ENCODE results near the gene ZBTB17. TPM values are rescaled to one million over a fixed set of nuclear protein-coding genes. Genes with fewer than 3 reads are reported as not detected.
"Not testable (repeated sequence)": the region's sequence is repeated elsewhere in the genome, so short reads cannot be mapped to it uniquely, and the experiment has no call there.

Gene ZBTB17
- polyA plus RNA-seq, 1 donor from 2014 or later = 30.5 TPM

DNA sequence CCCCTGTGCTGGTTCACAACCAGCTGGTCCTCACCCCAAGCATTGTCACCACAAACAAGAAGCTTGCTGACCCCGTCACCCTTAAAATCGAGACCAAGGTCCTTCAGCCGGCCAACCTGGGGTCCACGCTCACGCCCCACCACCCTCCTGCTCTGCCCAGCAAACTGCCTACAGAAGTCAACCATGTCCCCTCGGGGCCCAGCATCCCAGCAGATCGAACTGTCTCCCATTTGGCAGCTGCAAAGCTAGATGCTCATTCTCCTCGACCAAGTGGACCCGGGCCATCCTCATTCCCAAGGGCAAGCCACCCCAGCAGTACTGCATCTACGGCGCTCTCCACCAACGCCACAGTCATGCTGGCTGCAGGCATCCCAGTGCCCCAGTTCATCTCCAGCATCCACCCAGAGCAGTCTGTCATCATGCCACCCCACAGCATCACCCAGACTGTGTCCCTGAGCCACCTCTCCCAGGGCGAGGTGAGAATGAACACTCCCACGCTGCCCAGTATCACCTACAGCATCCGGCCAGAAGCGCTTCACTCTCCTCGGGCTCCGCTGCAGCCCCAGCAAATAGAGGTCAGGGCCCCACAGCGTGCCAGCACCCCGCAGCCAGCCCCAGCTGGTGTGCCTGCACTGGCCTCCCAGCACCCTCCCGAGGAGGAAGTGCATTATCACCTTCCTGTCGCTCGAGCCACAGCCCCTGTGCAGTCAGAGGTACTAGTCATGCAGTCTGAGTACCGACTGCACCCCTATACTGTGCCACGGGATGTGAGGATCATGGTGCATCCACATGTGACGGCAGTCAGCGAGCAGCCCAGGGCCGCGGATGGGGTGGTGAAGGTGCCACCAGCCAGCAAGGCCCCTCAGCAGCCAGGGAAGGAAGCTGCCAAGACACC is 40.6 kb downstream of the ZBTB17 start:
- Mint-ChIP-seq H3K9me3 (no peaks in the 10 kb centered on the region), H3K36me3 (peaks cover 5% of the 10 kb centered on the region), H3K4me1 (peaks cover 0 to 4% (median 2%) of the 10 kb centered on the region in 3 donors), H3K4me3 (no peak overlapping the region), H3K27me3 (no peaks in the 10 kb centered on the region), H3K27ac (peak overlapping the region in 1 of 3 donors; percentile 21)

DNA sequence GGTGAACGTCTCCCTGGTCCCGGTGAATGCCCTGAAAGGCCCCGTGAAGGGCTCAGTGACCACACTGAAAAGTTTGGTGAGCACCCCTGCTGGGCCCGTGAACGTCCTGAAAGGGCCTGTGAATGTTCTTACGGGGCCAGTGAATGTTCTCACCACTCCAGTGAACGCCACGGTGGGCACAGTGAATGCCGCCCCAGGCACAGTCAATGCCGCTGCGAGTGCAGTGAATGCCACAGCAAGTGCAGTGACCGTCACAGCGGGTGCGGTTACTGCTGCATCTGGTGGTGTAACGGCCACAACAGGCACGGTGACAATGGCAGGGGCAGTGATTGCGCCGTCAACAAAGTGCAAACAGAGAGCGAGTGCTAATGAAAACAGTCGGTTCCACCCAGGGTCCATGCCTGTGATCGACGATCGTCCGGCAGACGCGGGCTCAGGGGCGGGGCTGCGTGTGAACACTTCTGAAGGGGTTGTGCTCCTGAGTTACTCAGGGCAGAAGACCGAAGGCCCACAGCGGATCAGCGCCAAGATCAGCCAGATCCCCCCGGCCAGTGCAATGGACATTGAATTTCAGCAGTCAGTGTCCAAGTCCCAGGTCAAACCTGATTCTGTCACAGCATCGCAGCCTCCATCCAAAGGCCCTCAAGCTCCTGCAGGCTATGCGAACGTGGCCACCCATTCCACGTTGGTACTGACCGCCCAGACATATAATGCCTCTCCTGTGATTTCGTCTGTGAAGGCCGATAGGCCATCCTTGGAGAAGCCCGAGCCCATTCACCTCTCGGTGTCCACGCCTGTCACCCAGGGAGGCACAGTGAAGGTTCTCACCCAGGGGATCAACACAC is 41.5 kb downstream of the ZBTB17 start:
- Mint-ChIP-seq H3K27me3 (no peaks in the 10 kb centered on the region), H3K36me3 (peaks cover 5% of the 10 kb centered on the region), H3K4me1 (peaks cover 0 to 2% (median 0%) of the 10 kb centered on the region in 3 donors), H3K27ac (no peak overlapping the region), H3K9me3 (no peaks in the 10 kb centered on the region), H3K4me3 (no peak overlapping the region)

DNA sequence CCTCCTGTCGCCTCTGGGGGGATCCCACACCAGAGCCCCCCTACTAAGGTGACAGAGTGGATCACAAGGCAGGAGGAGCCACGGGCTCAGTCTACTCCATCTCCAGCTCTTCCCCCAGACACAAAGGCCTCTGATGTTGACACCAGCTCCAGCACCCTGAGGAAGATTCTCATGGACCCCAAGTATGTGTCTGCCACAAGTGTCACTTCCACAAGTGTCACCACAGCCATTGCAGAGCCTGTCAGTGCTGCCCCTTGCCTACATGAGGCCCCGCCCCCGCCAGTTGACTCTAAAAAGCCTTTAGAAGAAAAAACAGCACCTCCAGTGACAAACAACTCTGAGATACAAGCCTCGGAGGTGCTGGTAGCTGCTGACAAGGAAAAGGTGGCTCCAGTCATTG is 42.2 kb downstream of the ZBTB17 start:
- H3K36me3 Mint-ChIP-seq = peaks cover 5% of the 10 kb centered on the region
- H3K27me3 Mint-ChIP-seq = no peaks in the 10 kb centered on the region
- H3K4me3 Mint-ChIP-seq = peak overlapping the region in 1 of 4 donors; percentile 54
- peak overlapping the region in 1 of 3 donors; percentile 47 for H3K27ac Mint-ChIP-seq
- H3K9me3 Mint-ChIP-seq = no peaks in the 10 kb centered on the region
- H3K4me1 Mint-ChIP-seq = peaks cover 0 to 2% (median 0%) of the 10 kb centered on the region in 3 donors

DNA sequence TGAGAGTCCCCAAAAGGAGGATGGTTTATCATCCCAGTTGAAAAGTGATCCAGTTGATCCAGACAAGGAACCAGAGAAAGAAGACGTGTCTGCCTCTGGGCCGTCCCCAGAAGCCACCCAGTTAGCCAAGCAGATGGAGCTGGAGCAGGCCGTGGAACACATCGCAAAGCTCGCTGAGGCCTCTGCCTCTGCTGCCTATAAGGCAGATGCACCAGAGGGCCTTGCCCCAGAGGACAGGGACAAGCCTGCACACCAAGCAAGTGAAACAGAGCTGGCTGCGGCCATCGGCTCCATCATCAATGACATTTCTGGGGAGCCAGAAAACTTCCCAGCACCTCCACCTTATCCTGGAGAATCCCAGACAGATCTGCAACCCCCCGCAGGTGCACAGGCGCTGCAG is 43.3 kb downstream of the ZBTB17 start:
- H3K36me3 Mint-ChIP-seq = peaks cover 4% of the 10 kb centered on the region
- H3K4me3 Mint-ChIP-seq = peak overlapping the region in 1 of 4 donors; percentile 18
- H3K9me3 Mint-ChIP-seq = no peaks in the 10 kb centered on the region
- no peak overlapping the region for H3K27ac Mint-ChIP-seq
- peaks cover 0 to 2% (median 0%) of the 10 kb centered on the region in 3 donors for H3K4me1 Mint-ChIP-seq
- H3K27me3 Mint-ChIP-seq = no peaks in the 10 kb centered on the region

DNA sequence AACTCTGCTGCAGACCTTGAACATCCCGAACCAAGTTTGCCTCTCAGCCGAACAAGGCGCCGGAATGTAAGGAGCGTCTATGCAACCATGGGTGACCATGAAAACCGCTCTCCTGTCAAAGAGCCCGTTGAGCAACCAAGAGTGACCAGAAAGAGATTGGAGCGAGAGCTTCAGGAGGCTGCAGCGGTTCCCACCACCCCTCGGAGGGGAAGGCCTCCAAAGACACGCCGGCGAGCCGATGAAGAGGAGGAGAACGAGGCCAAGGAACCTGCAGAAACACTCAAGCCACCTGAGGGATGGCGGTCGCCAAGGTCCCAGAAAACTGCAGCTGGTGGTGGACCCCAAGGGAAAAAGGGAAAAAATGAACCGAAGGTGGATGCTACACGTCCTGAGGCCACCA is 44.0 kb downstream of the ZBTB17 start:
- Mint-ChIP-seq H3K36me3 (peaks cover 2% of the 10 kb centered on the region), H3K27me3 (no peaks in the 10 kb centered on the region), H3K9me3 (no peaks in the 10 kb centered on the region), H3K4me3 (no peak overlapping the region), H3K27ac (peak overlapping the region in 1 of 3 donors; percentile 23), H3K4me1 (peaks cover 0 to 2% (median 0%) of the 10 kb centered on the region in 3 donors)

DNA sequence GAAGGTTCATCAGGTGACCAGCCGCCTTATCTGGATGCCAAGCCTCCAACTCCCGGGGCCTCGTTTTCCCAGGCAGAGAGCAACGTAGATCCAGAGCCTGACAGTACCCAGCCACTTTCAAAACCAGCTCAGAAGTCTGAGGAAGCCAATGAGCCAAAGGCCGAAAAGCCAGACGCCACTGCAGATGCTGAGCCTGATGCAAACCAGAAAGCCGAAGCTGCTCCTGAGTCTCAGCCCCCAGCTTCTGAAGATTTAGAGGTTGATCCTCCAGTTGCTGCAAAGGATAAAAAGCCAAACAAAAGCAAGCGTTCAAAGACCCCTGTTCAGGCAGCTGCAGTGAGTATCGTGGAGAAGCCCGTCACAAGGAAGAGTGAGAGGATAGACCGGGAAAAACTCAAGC is 44.5 kb downstream of the ZBTB17 start:
- Mint-ChIP-seq H3K27ac (peak overlapping the region in 1 of 3 donors; percentile 23), H3K27me3 (no peaks in the 10 kb centered on the region), H3K4me1 (peaks cover 0 to 2% (median 0%) of the 10 kb centered on the region in 3 donors), H3K4me3 (no peak overlapping the region), H3K9me3 (no peaks in the 10 kb centered on the region), H3K36me3 (peaks cover 2% of the 10 kb centered on the region)

DNA sequence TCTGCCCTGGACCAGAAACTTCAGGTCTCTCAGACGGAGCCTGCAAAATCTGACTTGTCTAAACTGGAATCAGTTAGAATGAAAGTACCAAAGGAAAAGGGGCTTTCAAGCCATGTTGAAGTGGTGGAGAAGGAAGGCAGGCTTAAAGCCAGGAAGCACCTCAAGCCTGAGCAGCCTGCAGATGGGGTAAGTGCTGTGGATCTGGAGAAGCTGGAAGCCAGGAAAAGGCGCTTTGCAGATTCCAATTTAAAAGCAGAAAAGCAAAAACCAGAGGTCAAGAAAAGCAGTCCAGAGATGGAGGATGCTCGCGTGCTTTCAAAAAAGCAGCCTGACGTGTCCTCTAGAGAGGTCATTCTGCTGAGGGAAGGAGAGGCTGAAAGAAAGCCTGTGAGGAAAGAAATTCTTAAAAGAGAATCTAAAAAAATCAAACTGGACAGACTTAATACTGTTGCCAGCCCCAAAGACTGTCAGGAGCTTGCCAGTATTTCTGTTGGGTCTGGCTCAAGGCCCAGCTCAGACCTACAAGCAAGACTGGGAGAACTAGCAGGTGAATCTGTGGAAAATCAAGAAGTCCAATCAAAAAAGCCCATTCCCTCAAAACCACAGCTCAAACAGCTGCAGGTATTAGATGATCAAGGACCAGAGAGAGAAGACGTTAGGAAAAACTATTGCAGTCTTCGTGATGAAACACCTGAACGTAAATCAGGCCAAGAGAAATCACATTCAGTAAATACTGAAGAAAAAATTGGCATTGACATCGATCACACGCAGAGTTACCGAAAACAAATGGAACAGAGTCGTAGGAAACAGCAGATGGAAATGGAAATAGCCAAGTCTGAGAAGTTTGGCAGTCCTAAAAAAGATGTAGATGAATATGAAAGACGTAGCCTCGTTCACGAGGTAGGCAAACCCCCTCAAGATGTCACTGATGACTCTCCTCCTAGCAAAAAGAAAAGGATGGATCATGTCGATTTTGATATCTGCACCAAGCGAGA is 46.6 kb downstream of the ZBTB17 start:
- Mint-ChIP-seq H3K36me3 (peaks cover 4% of the 10 kb centered on the region), H3K27ac (peak overlapping the region in 1 of 3 donors; percentile 68), H3K27me3 (no peaks in the 10 kb centered on the region)

DNA sequence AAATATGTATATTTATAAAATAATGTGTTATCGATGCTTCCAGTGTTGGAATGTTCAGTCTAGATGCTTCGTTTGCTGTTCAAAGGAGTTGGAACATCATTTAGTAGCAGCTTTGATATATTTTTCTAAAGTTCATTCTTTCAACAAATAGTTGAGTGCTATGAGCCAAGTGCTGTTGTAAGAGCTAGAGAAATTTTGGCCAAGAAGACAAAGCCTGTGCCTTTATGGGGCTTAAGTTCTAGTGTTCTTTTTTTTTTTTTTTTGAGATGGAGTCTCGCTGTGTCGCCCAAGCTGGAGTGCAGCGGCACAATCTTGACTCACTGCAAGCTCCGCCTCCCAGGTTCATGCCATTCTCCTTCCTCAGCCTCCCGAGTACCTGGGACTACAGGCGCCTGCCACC is 49.5 kb downstream of the ZBTB17 start:
- H3K9me3 Mint-ChIP-seq, H3K27me3 Mint-ChIP-seq, H3K36me3 Mint-ChIP-seq, H3K4me3 Mint-ChIP-seq, H3K4me1 Mint-ChIP-seq: not testable (repeated sequence)
- H3K27ac Mint-ChIP-seq = peak overlapping the region in 1 of 3 donors; percentile 19

More for the DNA sequence above, 46.6 kb downstream of the ZBTB17 start:
- peaks cover 0 to 1% (median 0%) of the 10 kb centered on the region in 3 donors for H3K4me1 Mint-ChIP-seq
- H3K4me3 Mint-ChIP-seq = no peak overlapping the region
- no peaks in the 10 kb centered on the region for H3K9me3 Mint-ChIP-seq

DNA sequence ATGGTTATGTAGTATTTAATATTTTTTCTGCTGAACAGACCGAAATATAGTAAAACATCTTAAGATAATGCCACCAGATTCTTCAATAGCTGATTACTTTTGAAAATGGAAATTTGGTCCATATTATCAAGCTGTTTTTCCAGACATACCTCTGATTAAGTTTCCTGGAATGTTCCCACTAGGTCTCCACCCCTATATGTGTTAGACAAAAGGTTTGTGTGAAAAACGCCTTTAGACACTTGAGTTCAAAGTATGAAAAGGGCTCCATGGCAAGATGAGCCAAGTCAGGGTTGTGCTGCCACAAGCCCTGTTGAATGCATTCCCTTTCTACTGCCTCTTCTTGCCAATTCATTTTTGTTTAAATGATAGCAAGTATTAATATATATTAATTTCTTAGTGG is 52.7 kb downstream of the ZBTB17 start:
- Mint-ChIP-seq H3K4me3 (no peak overlapping the region), H3K9me3 (no peaks in the 10 kb centered on the region), H3K4me1 (peaks cover 4 to 11% (median 5%) of the 10 kb centered on the region in 3 donors), H3K27ac (no peak overlapping the region), H3K36me3 (peaks cover 2% of the 10 kb centered on the region), H3K27me3 (no peaks in the 10 kb centered on the region)

DNA sequence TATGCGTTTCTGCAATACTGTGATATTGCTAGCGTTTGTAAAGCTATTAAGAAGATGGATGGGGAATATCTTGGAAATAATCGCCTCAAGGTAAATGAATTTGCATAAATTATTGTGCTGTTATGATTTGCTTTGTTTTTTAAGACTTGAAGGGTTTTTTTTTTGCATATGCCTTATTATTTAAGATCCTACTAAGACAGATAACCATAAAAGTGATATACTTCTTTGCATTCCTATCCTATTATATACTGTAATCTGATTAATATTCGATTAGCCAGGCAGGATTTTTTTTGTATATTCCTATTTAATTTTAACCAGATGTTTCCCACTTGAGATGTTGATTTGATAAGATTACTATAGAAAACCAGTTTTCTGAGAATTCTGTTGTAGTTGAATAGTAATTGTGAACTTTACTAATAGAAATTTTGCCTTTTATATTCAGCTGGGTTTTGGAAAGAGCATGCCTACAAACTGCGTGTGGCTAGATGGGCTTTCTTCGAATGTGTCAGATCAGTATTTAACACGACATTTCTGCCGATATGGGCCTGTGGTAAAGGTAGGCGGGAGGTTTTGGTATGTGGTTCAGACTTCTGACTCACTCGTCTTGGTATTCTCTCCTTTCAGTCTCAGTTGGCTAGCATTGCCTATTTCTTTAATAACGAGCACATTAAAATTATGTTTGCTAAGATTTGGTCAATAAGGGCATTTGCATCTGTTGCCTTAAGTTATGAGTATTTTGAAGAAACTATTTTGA is 56.8 kb downstream of the ZBTB17 start:
- H3K27me3 Mint-ChIP-seq = no peaks in the 10 kb centered on the region
- peaks cover 16 to 25% (median 20%) of the 10 kb centered on the region in 3 donors for H3K4me1 Mint-ChIP-seq
- peak overlapping the region in 1 of 3 donors; percentile 64 for H3K27ac Mint-ChIP-seq
- peak overlapping the region in 1 of 4 donors; percentile 11 for H3K4me3 Mint-ChIP-seq
- no peaks in the 10 kb centered on the region for H3K9me3 Mint-ChIP-seq
- peaks cover 8% of the 10 kb centered on the region for H3K36me3 Mint-ChIP-seq

DNA sequence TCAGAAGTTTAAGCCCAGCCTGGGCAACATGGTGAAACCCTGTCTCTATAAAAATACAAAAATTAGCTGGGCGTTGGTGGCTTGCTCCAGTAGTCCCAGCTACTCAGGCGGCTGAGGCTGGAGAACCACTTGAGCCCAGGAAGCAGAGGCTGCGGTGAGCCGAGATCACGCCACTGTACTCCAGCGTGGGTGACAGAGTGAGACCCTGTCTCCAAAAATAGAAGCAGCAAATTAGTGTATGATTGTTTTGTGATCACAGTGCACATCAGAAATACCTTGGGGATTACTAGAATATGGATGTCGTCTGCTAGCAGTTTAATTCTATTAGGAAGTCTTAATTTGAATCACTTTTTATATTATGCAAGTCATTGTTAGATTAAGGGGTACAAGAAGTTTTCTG is 59.0 kb downstream of the ZBTB17 start:
- peaks cover 8% of the 10 kb centered on the region for H3K36me3 Mint-ChIP-seq
- H3K4me1 Mint-ChIP-seq = peaks cover 16 to 25% (median 20%) of the 10 kb centered on the region in 3 donors
- H3K4me3 Mint-ChIP-seq = peak overlapping the region in 3 of 4 donors; percentile 18 to 80 (median 78)
- peak overlapping the region; percentile 3 to 85 (median 39) for H3K27ac Mint-ChIP-seq
- H3K27me3 Mint-ChIP-seq = no peaks in the 10 kb centered on the region
- H3K9me3 Mint-ChIP-seq = no peaks in the 10 kb centered on the region

DNA sequence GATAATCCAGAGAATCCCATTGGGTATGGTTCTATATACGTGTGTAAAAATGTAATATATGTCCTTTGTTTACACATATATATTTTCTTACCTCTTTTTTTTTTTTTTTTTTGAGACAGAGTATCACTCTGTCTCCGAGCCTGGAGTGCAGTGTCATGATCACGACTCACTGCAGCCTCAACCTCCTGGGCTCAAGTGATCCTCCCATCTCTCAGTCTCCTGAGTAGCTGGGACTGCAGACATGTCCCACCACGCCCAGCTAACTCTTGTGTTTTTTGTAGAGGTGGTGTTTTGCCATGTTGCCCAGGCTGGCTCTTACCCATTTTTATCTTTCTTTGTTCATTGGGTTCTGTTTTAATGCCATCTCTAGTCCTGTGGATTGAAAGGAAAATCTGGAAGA is 59.5 kb downstream of the ZBTB17 start:
- H3K9me3 Mint-ChIP-seq = no peaks in the 10 kb centered on the region
- peaks cover 16 to 25% (median 20%) of the 10 kb centered on the region in 3 donors for H3K4me1 Mint-ChIP-seq
- peaks cover 8% of the 10 kb centered on the region for H3K36me3 Mint-ChIP-seq
- H3K27ac Mint-ChIP-seq = peak overlapping the region; percentile 61 to 85 (median 83)
- peak overlapping the region in 3 of 4 donors; percentile 18 to 83 (median 78) for H3K4me3 Mint-ChIP-seq
- H3K27me3 Mint-ChIP-seq = no peaks in the 10 kb centered on the region

DNA sequence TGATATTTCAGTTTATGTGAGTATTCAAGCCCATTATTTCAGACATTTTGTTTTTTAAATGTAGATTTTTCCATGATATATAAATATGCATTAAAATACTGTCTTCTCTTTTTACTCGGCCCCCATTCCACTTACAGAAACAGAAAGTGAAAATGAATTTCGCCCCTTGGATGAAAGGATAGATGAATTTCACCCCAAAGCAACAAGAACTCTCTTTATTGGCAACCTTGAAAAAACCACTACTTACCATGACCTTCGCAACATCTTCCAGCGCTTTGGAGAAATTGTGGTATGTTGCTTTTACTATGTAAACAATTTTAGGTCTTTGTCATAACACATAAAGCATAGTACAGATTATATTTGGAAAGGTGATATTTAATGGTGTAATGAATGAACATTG is 59.9 kb downstream of the ZBTB17 start:
- Mint-ChIP-seq H3K27me3 (no peaks in the 10 kb centered on the region), H3K4me1 (peaks cover 16 to 25% (median 20%) of the 10 kb centered on the region in 3 donors), H3K4me3 (peak overlapping the region in 2 of 4 donors; percentile 65 to 83), H3K9me3 (no peaks in the 10 kb centered on the region), H3K36me3 (peaks cover 8% of the 10 kb centered on the region), H3K27ac (peak overlapping the region in 2 of 3 donors; percentile 61 to 85)
